ENCODE results near the gene IRS2.

The IRS2 gene

DNA sequence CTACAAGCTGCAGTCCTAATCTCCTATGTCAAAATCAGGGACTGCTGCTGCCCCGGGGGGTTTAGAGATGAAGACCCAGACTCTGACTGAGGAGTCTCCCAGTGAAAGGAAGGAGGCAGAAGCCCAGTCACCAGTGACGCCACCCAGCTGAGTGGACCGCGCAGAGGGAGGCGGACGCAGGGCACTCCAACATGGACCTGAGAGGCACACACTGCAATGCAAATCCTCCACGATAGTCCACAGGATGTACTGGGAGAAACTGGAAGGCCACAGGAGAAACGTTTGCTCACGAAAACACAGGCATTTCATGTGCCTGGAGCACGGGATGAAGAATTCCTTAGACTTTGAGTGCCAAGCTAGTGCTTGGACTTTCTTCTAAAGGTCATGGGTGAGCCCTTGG is 58.3 kb downstream of the IRS2 start:
- TF ChIP-seq CTCF (IDR thresholded peaks at IDR 0.05; ENCODE audit: control insufficient read depth, extremely low read depth, insufficient read depth) = no peak
- no peak for DNase-seq (ENCODE audit: low read depth)
- no peak overlapping the region for H3K4me3 ChIP-seq (ENCODE audit: low read depth, low read length)

- H3K4me3 ChIP-seq (ENCODE audit: low read depth, low read length) = no peak overlapping the region
- DNase-seq (ENCODE audit: low read depth) = no peak
- TF ChIP-seq CTCF (IDR thresholded peaks at IDR 0.05; ENCODE audit: control insufficient read depth, extremely low read depth, insufficient read depth) = no peak
These were observed 59.1 kb downstream of the IRS2 start for GRCh38 chr13:109727251-109727650.

GRCh38 chr13:109725995-109726637 is 60.3 kb downstream of the IRS2 start:
- DNase-seq (ENCODE audit: low read depth) = no peak
- H3K4me3 ChIP-seq (ENCODE audit: low read depth, low read length) = no peak overlapping the region
- no peak for TF ChIP-seq CTCF (IDR thresholded peaks at IDR 0.05; ENCODE audit: control insufficient read depth, extremely low read depth, insufficient read depth)

DNA sequence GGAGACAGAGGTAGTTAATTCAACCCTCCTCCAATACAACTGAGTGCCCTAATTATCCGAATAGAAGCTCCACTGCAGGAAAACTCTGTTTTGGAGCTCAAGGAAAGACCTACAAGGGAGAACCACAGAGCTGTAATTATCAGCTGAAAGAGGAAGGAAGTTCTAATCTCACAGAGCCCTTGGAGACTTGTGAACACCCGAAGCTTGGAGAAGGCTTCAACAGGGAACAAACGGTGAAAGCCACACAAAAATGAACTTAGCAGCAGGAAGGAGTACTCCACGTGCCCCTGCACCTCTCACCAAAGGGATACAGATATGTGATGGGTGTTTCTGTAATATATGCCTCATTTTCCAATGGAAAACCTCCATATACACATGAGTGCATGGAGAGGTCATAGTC is 61.1 kb downstream of the IRS2 start:
- no peak for DNase-seq (ENCODE audit: low read depth)
- no peak for TF ChIP-seq CTCF (IDR thresholded peaks at IDR 0.05; ENCODE audit: control insufficient read depth, extremely low read depth, insufficient read depth)
- H3K4me3 ChIP-seq (ENCODE audit: low read depth, low read length) = no peak overlapping the region

DNA sequence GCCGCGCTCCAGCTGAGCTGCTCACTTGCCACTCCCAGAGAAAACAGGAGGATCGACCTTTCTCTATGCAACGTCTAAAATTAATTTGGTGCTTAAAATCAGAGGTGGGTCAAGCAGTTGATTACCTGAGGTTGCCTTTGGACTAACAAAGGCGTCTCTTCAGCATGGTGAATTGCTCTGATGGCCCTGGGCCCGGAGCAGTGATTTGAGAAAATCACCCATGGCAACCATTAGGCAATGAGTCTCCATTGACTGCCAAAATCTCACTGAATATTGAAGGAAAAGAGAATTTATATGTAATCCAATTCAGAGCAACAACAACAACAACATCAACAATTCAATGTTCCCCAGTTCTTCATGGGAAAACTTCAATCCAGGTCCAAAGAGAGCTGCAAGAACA is 61.8 kb downstream of the IRS2 start:
- DNase-seq (ENCODE audit: low read depth) = no peak
- H3K4me3 ChIP-seq (ENCODE audit: low read depth, low read length) = no peak overlapping the region
- no peak for TF ChIP-seq CTCF (IDR thresholded peaks at IDR 0.05; ENCODE audit: control insufficient read depth, extremely low read depth, insufficient read depth)

DNA sequence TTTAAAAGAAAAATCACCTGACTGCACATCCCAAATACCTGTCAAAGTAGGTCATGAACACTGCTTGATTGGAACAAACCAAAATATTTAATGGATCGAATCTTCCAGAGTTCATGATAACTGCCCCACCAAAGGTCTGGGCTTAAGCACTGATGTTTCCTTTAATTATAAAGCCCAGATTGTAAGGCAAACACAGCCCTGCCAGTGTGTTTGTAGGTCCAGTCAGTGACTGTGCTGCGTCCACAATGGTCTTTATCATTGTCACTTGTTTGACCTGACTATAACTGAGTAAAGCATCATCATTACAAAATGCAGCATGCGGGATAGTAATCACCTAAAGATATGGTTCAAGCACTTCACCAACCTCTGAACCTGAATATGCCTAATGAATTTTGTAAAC is 63.3 kb downstream of the IRS2 start:
- no peak for TF ChIP-seq CTCF (IDR thresholded peaks at IDR 0.05; ENCODE audit: control insufficient read depth, extremely low read depth, insufficient read depth)
- H3K4me3 ChIP-seq (ENCODE audit: low read depth, low read length) = no peak overlapping the region
- no peak for DNase-seq (ENCODE audit: low read depth)

DNA sequence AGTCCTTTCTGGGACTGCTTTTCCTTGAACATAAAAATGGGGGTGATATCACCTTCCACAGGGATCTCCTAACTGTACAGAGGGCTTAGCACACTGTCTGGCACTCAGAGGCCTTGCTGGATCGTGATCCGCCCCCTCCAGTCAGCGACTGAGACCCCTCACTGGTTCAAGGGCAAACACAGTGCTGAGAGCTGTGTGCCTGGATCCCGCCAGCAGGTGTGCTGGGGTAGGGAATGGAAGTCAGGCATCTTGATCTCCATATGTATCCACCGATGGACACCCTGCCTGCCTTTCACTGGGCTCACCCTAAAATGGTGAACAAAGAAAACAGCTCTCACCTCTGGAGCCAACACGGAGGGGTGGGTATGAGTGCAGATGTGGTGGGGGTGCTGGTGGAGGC is 64.3 kb downstream of the IRS2 start:
- no peak overlapping the region for H3K4me3 ChIP-seq (ENCODE audit: low read depth, low read length)
- no peak for DNase-seq (ENCODE audit: low read depth)
- no peak for TF ChIP-seq CTCF (IDR thresholded peaks at IDR 0.05; ENCODE audit: control insufficient read depth, extremely low read depth, insufficient read depth)
